Measurements from ENCODE around the gene CKAP5. TPM values are rescaled to one million over a fixed set of nuclear protein-coding genes. Genes with fewer than 3 reads are reported as not detected.

CKAP5 gene
- total and polyA plus RNA-seq, 2 experiments from 2014 or later: 67.9 to 120 TPM

- H3K79me2 ChIP-seq (replicated peaks; ENCODE audit: insufficient read depth): no peaks in the 10 kb centered on the region
- peaks cover 7% of the 10 kb centered on the region for H3K4me1 Mint-ChIP-seq
Observed at GRCh38 chr11:46727952-46728658, 118.0 kb downstream of the CKAP5 start.

More at GRCh38 chr11:46727952-46728658, 118.0 kb downstream of the CKAP5 start:
- no peak overlapping the region for H3K4me3 ChIP-seq
- Mint-ChIP-seq H3K9me3 (no peaks in the 10 kb centered on the region), H3K4me3 (no peak overlapping the region), H3K27ac (no peak overlapping the region), H3K36me3 (ENCODE audit: low read depth) (no peaks in the 10 kb centered on the region), H3K27me3 (ENCODE audit: insufficient read depth, low read depth, poor library complexity) (peaks cover 4% of the 10 kb centered on the region)
- H2AFZ ChIP-seq: no peak overlapping the region; the same call in 1 of the 2 replicates
- ATAC-seq (no peak), DNase-seq (ENCODE audit: low spot score) (no peak)
- H3K4me2 ChIP-seq: no peak overlapping the region
- no peaks in the 10 kb centered on the region for H3K27me3 ChIP-seq (ENCODE audit: insufficient read depth)
- H4K20me1 ChIP-seq (replicated peaks; ENCODE audit: insufficient read depth): no peaks in the 10 kb centered on the region
- no peaks in the 10 kb centered on the region for H3F3A ChIP-seq (replicated peaks; ENCODE audit: low read depth)
- no peaks in the 10 kb centered on the region for H3K4me1 ChIP-seq (ENCODE audit: insufficient read depth)
- H3K36me3 ChIP-seq (ENCODE audit: insufficient read depth): no peaks in the 10 kb centered on the region
- TF ChIP-seq REST (IDR thresholded peaks at IDR 0.05; ENCODE audit: unreplicated experiment): no peak
- TF ChIP-seq ETS1 (IDR thresholded peaks at IDR 0.05): no peak
- TF ChIP-seq NANOG (IDR thresholded peaks at IDR 0.05; ENCODE audit: borderline replicate concordance): no peak
- no peak for TF ChIP-seq CREB1 (CRISPR knock-in tag; IDR thresholded peaks at IDR 0.05; ENCODE audit: low read depth)
- TF ChIP-seq STAT1 (IDR thresholded peaks at IDR 0.05; ENCODE audit: unreplicated experiment): no peak
- TF ChIP-seq ZNF331 (CRISPR knock-in tag; IDR thresholded peaks at IDR 0.05; ENCODE audit: low read depth): no peak
- no peak for TF ChIP-seq POLR2AphosphoS5 (IDR thresholded peaks at IDR 0.05; ENCODE audit: low read depth)
- H3K9me2 ChIP-seq (ENCODE audit: insufficient read depth): no peaks in the 10 kb centered on the region
- no peak overlapping the region for H3K27ac ChIP-seq (ENCODE audit: low read depth)

Data from GM23338 (cell line).